ENCODE measurements around the gene ACADM.
"Not testable (repeated sequence)": the region's sequence is repeated elsewhere in the genome, so short reads cannot be mapped to it uniquely, and the experiment has no call there.

ACADM gene

GRCh38 chr1:75796376-75797272 lies 72.1 kb downstream of the ACADM start, which contains the start of gene MSH4:
Gene MSH4 (plus strand): TSS chr1:75796882. CDS start chr1:75796986, 104 bp downstream.
- DNase-seq: no peak

GRCh38 chr1:75797273-75797588 lies 72.7 kb downstream of the ACADM start:
- DNase-seq: no peak

- no peak for DNase-seq
Measured at GRCh38 chr1:75797606-75798216, 73.2 kb downstream of the ACADM start.

GRCh38 chr1:75801480-75801879 lies 77.0 kb downstream of the ACADM start:
- not testable (repeated sequence) for DNase-seq

- no peak for DNase-seq
Measured at GRCh38 chr1:75808921-75809320, 84.4 kb downstream of the ACADM start.

GRCh38 chr1:75810113-75810512 lies 85.6 kb downstream of the ACADM start:
- DNase-seq: not testable (repeated sequence)

- DNase-seq: no peak
Measured at GRCh38 chr1:75811211-75811981, 86.9 kb downstream of the ACADM start.

- no peak for DNase-seq
Measured at GRCh38 chr1:75812065-75812464, 87.6 kb downstream of the ACADM start.
